LNCaP clone FGC (cell line): ENCODE data around the gene ATRNL1.

Source experiments
- DNase-seq: peaks from one replicate; pipeline ENCODE4 v3.0.0-alpha.2; 2011; ENCODE audit warnings: low read depth
- H3K4me3 ChIP-seq: 2 replicates; pipeline ENCODE4 v1.5.1; 2011; ENCODE audit warnings: mild to moderate bottlenecking, low read depth, low read length, control low read depth
- CTCF ChIP-seq: IDR thresholded peaks from 2 replicates; pipeline ENCODE4 v1.5.1; 2012; ENCODE audit warnings: mild to moderate bottlenecking; ENCODE audit not compliant: control insufficient read depth, insufficient read depth; ENCODE audit errors: extremely low read depth

ATRNL1 gene

GRCh38 chr10:115939101-115939854 lies 846.1 kb downstream of the ATRNL1 start:
- TF ChIP-seq CTCF = no peak
- no peak overlapping the region for H3K4me3 ChIP-seq
- DNase-seq = no peak

DNA sequence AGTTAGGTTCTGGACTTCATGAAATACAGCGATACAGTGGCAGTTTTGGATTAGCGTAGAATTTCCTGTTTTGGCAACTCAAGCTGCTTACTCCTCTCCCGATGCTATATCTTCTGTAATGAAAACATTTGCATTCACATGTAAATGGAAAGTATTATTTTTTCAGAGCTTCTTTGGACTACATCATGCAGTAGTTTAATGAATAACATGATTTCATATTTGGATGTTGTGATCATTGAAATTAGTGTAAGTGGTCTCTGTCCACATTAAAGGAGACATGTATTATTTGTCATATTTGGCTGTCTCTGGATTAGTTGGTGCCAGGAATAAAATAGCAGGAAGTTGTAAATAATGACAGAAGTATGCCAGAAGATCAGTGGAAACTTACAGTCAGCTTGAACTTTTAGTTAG lies 848.2 kb downstream of the ATRNL1 start:
- DNase-seq = no peak
- no peak for TF ChIP-seq CTCF
- H3K4me3 ChIP-seq = no peak overlapping the region

- TF ChIP-seq CTCF = no peak
- no peak for DNase-seq
- H3K4me3 ChIP-seq = no peak overlapping the region
Observed at GRCh38 chr10:115942101-115942500, 848.9 kb downstream of the ATRNL1 start.

- no peak overlapping the region for H3K4me3 ChIP-seq
- no peak for TF ChIP-seq CTCF
Observed at GRCh38 chr10:115944538-115944937, 851.4 kb downstream of the ATRNL1 start.

DNA sequence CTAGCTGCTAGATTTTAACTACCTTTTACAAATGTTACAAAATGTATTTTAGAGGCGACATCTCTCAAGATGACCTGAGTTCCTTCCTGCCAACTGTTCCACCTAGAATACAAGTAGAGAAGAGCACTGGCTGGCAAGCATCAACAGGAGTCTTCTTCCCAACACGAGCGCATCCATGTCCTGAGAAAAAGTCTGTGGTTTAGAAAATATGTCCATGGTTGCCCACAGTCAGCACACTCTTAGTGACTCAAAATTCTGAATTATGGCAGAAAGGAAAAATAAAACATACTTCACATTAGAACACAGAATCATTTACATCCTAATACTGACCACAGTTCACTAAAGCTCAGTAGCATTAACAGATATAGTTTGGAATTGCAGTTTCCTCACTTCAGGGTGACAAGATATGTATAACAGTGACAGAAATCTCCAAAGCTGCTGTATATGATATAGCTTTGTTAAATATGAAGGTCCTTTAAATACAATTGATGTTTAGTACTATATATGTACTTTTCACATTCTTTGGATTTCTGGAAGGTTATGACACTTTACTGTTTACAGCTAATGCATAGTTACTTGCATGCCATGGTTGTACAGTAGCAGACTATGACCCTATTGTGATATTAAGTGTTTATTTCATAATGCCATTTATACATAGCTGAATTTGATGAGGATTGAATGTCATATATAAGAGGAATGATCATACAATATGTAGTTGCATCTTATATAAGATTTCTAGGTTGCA lies 852.7 kb downstream of the ATRNL1 start:
- TF ChIP-seq CTCF = no peak
- no peak for DNase-seq
- H3K4me3 ChIP-seq = no peak overlapping the region

More at GRCh38 chr10:115944538-115944937, 851.4 kb downstream of the ATRNL1 start:
- DNase-seq = no peak

DNA sequence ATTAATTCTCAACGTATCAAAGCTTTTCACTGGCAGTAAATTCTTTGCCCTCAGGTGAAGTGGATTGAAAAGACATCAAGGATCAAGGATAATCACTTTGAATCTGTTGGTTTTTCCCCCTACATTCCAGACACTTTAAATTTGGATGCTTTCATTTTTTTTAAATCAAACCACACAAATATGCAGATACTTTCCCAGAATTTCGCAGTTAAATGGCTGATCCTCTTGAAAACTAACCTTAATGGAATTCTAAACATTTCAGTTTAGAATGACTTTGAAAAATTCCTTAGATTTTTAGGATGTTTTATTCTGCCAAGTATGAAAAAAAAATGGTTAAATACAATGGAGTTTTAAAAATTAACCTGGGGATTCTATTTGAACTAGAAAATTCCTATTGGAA lies 853.9 kb downstream of the ATRNL1 start:
- TF ChIP-seq CTCF = no peak
- no peak for DNase-seq
- H3K4me3 ChIP-seq = no peak overlapping the region
